Nephron progenitor cell (in vitro differentiated cells): ENCODE data around the gene PTPN18.

ENCODE experiments used
- DNase-seq: peaks from one replicate; pipeline ENCODE4 v3.0.0; 2021
- H3K27ac Mint-ChIP-seq: 2 replicates; pipeline ENCODE4 v1.8.0; 2021; ENCODE audit warnings: mild to moderate bottlenecking, moderate library complexity, mixed read lengths
- H3K27me3 Mint-ChIP-seq: 2 replicates; pipeline ENCODE4 v1.8.0; 2021; ENCODE audit warnings: mild to moderate bottlenecking, low read depth, mixed read lengths; ENCODE audit not compliant: poor library complexity
- H3K36me3 Mint-ChIP-seq: 2 replicates; pipeline ENCODE4 v1.8.0; 2021; ENCODE audit warnings: low read depth, mixed read lengths
- H3K4me1 Mint-ChIP-seq: 2 replicates; pipeline ENCODE4 v1.8.0; 2021; ENCODE audit warnings: mixed read lengths
- H3K4me3 Mint-ChIP-seq: 2 replicates; pipeline ENCODE4 v1.8.0; 2021; ENCODE audit warnings: mild to moderate bottlenecking, moderate library complexity, mixed read lengths
- H3K9me3 Mint-ChIP-seq: 2 replicates; pipeline ENCODE4 v1.8.0; 2021; ENCODE audit warnings: mild to moderate bottlenecking, moderate library complexity, mixed read lengths
- CTCF ChIP-seq: fragments of 200-600 bp; sonication (generic); IDR thresholded peaks from 2 replicates; pipeline ENCODE4 v1.5.0; 2021; ENCODE audit warnings: antibody characterized with exemption

PTPN18 gene

DNA sequence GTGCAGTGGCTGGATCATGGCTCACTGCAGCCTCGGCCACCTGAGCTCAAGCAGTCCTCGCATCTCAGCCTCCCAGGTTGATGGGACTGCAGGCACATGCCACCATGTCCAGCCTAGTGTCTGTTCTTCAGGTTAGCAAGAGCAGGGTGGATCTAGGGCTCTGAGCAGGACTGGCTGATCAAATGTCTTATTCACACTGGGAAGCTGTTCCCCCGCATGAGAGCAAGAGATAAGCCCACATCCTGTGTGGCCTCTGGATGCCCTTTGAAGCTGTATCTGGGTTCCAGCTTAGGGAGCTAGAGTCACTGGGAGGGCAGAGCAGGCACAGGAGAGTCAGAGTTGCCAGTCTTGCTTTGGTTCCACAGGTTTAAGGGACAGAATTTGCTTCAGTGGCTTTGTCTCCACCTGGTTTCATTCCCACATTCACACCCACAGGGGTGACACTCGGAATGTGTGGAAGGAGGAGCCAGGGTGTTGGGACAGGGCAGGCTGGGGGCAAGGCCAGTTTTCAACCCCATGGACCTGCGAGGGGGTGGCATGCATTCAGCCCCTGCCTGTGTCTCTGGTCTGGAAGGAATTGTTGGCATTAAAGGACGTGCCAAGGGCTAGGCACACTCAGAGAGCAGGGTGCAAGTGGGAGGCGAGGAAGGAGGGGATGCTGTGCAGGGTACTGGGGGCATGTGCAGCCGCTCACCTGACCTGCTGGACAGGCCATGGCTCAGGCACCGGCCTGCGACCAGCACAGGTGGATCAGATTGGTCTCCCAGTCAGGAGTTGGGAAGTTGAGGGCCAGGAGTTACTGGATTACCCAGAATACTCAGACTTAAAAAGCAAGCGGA, 24.5 kb downstream of the PTPN18 start:
- peaks cover 6% of the 10 kb centered on the region for H3K36me3 Mint-ChIP-seq
- no peak overlapping the region for H3K4me3 Mint-ChIP-seq
- H3K27ac Mint-ChIP-seq = no peak overlapping the region
- no peak for TF ChIP-seq CTCF
- peaks cover 11% of the 10 kb centered on the region for H3K4me1 Mint-ChIP-seq
- H3K27me3 Mint-ChIP-seq = peaks cover 2% of the 10 kb centered on the region
- DNase-seq = no peak
- no peaks in the 10 kb centered on the region for H3K9me3 Mint-ChIP-seq

DNA sequence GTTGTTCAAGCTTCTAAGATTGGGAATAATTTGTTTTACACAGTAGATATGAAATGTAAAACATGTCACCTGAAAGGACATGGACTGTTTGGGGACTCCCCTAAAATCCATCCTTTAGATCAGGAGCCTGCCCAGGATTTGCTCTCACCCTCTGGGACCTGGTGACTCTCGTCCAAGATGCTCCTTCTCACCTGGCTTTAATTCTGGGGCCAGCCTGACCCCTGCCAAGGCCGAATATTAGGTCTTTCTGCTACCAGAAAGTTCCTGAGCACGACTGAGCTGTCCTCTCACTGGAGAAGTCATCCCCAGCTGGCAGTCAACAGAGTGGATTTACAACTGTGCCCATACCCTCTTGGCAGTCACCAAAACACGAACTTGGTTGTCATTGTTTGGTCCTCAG, 25.3 kb downstream of the PTPN18 start:
- no peak overlapping the region for H3K27ac Mint-ChIP-seq
- peaks cover 11% of the 10 kb centered on the region for H3K4me1 Mint-ChIP-seq
- H3K36me3 Mint-ChIP-seq = peaks cover under 1% of the 10 kb centered on the region
- no peak for DNase-seq
- no peaks in the 10 kb centered on the region for H3K9me3 Mint-ChIP-seq
- no peak for TF ChIP-seq CTCF
- peaks cover 3% of the 10 kb centered on the region for H3K27me3 Mint-ChIP-seq
- H3K4me3 Mint-ChIP-seq = no peak overlapping the region

- peaks cover 5% of the 10 kb centered on the region for H3K27me3 Mint-ChIP-seq
- H3K27ac Mint-ChIP-seq = no peak overlapping the region
- H3K36me3 Mint-ChIP-seq = no peaks in the 10 kb centered on the region
- no peak for TF ChIP-seq CTCF
- H3K4me1 Mint-ChIP-seq = peaks cover 11% of the 10 kb centered on the region
- no peak overlapping the region for H3K4me3 Mint-ChIP-seq
- no peaks in the 10 kb centered on the region for H3K9me3 Mint-ChIP-seq
- no peak for DNase-seq
Observed at GRCh38 chr2:130381619-130382018, 25.8 kb downstream of the PTPN18 start.

- peaks cover 4% of the 10 kb centered on the region for H3K4me1 Mint-ChIP-seq
- H3K36me3 Mint-ChIP-seq = no peaks in the 10 kb centered on the region
- DNase-seq = no peak
- no peak overlapping the region for H3K27ac Mint-ChIP-seq
- H3K27me3 Mint-ChIP-seq = peaks cover 5% of the 10 kb centered on the region
- no peak for TF ChIP-seq CTCF
- no peak overlapping the region for H3K4me3 Mint-ChIP-seq
- no peaks in the 10 kb centered on the region for H3K9me3 Mint-ChIP-seq
Observed at GRCh38 chr2:130382313-130382917, 26.6 kb downstream of the PTPN18 start.

- no peak for TF ChIP-seq CTCF
- DNase-seq = no peak
- Mint-ChIP-seq H3K36me3 (no peaks in the 10 kb centered on the region), H3K4me3 (no peak overlapping the region), H3K27me3 (peaks cover 10% of the 10 kb centered on the region), H3K27ac (no peak overlapping the region), H3K9me3 (no peaks in the 10 kb centered on the region), H3K4me1 (peaks cover 5% of the 10 kb centered on the region)
Observed at GRCh38 chr2:130385709-130386108, 29.9 kb downstream of the PTPN18 start.

DNA sequence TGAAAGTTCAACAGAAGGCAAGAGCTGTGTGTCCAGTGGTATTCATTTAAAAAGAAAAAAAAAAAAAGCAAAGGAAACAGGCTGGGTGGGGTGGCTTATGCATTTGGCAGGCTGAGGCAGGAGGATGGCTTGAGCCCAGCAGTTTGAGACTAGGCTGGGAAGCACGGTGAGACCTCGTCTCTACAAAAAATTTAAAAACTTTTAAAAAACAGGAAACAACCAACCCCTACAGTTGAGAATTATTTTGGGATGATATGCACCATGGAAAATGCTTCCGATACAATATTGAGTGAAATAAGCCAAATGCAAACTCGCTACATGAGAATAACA, 31.2 kb downstream of the PTPN18 start:
- TF ChIP-seq CTCF = no peak
- no peak overlapping the region for H3K27ac Mint-ChIP-seq
- no peak overlapping the region for H3K4me3 Mint-ChIP-seq
- DNase-seq = no peak
- no peaks in the 10 kb centered on the region for H3K9me3 Mint-ChIP-seq
- H3K27me3 Mint-ChIP-seq = peaks cover 7% of the 10 kb centered on the region
- no peaks in the 10 kb centered on the region for H3K36me3 Mint-ChIP-seq
- H3K4me1 Mint-ChIP-seq = peaks cover 16% of the 10 kb centered on the region
